ENCODE measurements around the gene OSTN.

- TF ChIP-seq CTCF (IDR thresholded peaks at IDR 0.05; ENCODE audit: extremely low read depth in 1 of 2, insufficient read depth in 1 of 2, low read depth in 1 of 2, low read length in 2 of 2) (no peak), MYC (IDR thresholded peaks at IDR 0.05; ENCODE audit: low read depth, low read length) (no peak), POLR2A (IDR thresholded peaks at IDR 0.05; ENCODE audit: low read depth, low read length) (no peak), EZH2 (IDR thresholded peaks at IDR 0.05; ENCODE audit: borderline replicate concordance, low read depth, low read length, severe bottlenecking) (no peak), POLR2AphosphoS5 (IDR thresholded peaks at IDR 0.05; ENCODE audit: insufficient read depth, low read depth, low read length) (no peak), MAX (IDR thresholded peaks at IDR 0.05; ENCODE audit: insufficient read depth, insufficient read length) (no peak)
These were observed 70.4 kb downstream of the OSTN start for GRCh38 chr3:191269289-191270085.

Data from endothelial cell of umbilical vein (primary cell).